HEK293 (cell line): Measurements from ENCODE around the gene ZNF652.
"Not testable (repeated sequence)": the region's sequence is repeated elsewhere in the genome, so short reads cannot be mapped to it uniquely, and the experiment has no call there.

Source experiments
- CTCF ChIA-PET: fragments of 350-600 bp; formaldehyde crosslinking; extraction: SDS; loops from one replicate; lab custom pipeline; 2021; ENCODE audit warnings: antibody characterized with exemption; lab: Yijun Ruan, JAX
- POLR2A ChIA-PET: fragments of 300-600 bp; formaldehyde crosslinking; extraction: SDS; loops from one replicate; lab custom pipeline; 2020; ENCODE audit warnings: antibody characterized with exemption, inconsistent platforms; lab: Yijun Ruan, JAX
- H3K27ac ChIP-seq: fragments of 200-500 bp; sonication (Bioruptor generic); 2 replicates; pipeline ENCODE4 v1.5.1; 2014; ENCODE audit warnings: low read depth, low read length, control low read depth, inconsistent platforms; ENCODE audit errors: extremely low read depth
- H3K36me3 ChIP-seq, 2 experiments: fragments of 200-500 bp in 1 of 2; sonication (Bioruptor generic) in 1 of 2; 1 replicate in 1 of 2; 2 replicates in 1 of 2; pipeline ENCODE4 v1.5.1; 2014 to 2017; ENCODE audit warnings: inconsistent platforms in 2 of 2, low read length in 2 of 2; ENCODE audit not compliant: control insufficient read depth in 2 of 2, insufficient read depth in 1 of 2
- H3K4me1 ChIP-seq: fragments of 200-500 bp; sonication (Bioruptor generic); 2 replicates; pipeline ENCODE4 v1.5.1; 2014; ENCODE audit warnings: mild to moderate bottlenecking, low read length, inconsistent platforms; ENCODE audit not compliant: control insufficient read depth, insufficient read depth
- H3K4me3 ChIP-seq: 2 replicates; pipeline ENCODE4 v1.5.1; 2011; ENCODE audit warnings: low read depth, mild to moderate bottlenecking, control low read depth, low read length, moderate library complexity
- H3K9me3 ChIP-seq: fragments of 200-500 bp; sonication (Bioruptor generic); 2 replicates; pipeline ENCODE4 v1.5.1; 2014; ENCODE audit warnings: low read depth, low read length, inconsistent platforms; ENCODE audit not compliant: control insufficient read depth, insufficient read depth
- BCL11B ChIP-seq: fragments of 450-650 bp; formaldehyde crosslinking; IDR thresholded peaks from 2 replicates; pipeline ENCODE4 v1.5.1; 2016; ENCODE audit warnings: low read depth, missing biosample characterization, missing genetic modification characterization
- CTCF ChIP-seq: fragments of 450-650 bp; formaldehyde crosslinking; IDR thresholded peaks from 2 replicates; pipeline ENCODE4 v1.5.1; 2016; ENCODE audit warnings: missing biosample characterization, missing genetic modification characterization
- KLF8 ChIP-seq: fragments of 450-650 bp; formaldehyde crosslinking; IDR thresholded peaks from 2 replicates; pipeline ENCODE4 v1.5.1; 2016; ENCODE audit warnings: missing biosample characterization, missing genetic modification characterization
- MEIS1 ChIP-seq: sonication (generic); formaldehyde crosslinking; IDR thresholded peaks from 2 replicates; pipeline ENCODE4 v1.8.1; 2022; ENCODE audit warnings: missing genetic modification reagents, mild to moderate bottlenecking, borderline replicate concordance
- SP7 ChIP-seq: fragments of 450-650 bp; formaldehyde crosslinking; IDR thresholded peaks from 2 replicates; pipeline ENCODE4 v1.5.1; 2016; ENCODE audit warnings: missing biosample characterization, missing genetic modification characterization
- TRIM28 ChIP-seq: IDR thresholded peaks from 2 replicates; pipeline ENCODE4 v1.6.1; 2011; ENCODE audit warnings: low read length, control low read depth, borderline replicate concordance
- ZBTB44 ChIP-seq: fragments of 450-650 bp; IDR thresholded peaks from 2 replicates; pipeline ENCODE4 v1.5.1; 2018; ENCODE audit warnings: missing biosample characterization, mild to moderate bottlenecking, missing genetic modification characterization
- ZNF157 ChIP-seq: fragments of 450-650 bp; formaldehyde crosslinking; IDR thresholded peaks from 2 replicates; pipeline ENCODE4 v1.5.1; 2016; ENCODE audit warnings: missing biosample characterization, missing genetic modification characterization
- ZNF292 ChIP-seq: fragments of 450-650 bp; formaldehyde crosslinking; IDR thresholded peaks from 2 replicates; pipeline ENCODE4 v1.5.1; 2016; ENCODE audit warnings: low read depth, missing biosample characterization, missing genetic modification characterization, borderline replicate concordance
- ZNF324 ChIP-seq: fragments of 450-650 bp; formaldehyde crosslinking; IDR thresholded peaks from 2 replicates; pipeline ENCODE4 v1.5.1; 2016; ENCODE audit warnings: missing biosample characterization, missing genetic modification characterization
- ZNF37A ChIP-seq: fragments of 450-650 bp; IDR thresholded peaks from 2 replicates; pipeline ENCODE4 v1.5.1; 2018; ENCODE audit warnings: missing biosample characterization, missing genetic modification characterization
- ZNF521 ChIP-seq: fragments of 450-650 bp; formaldehyde crosslinking; IDR thresholded peaks from 2 replicates; pipeline ENCODE4 v1.5.1; 2017; ENCODE audit warnings: missing biosample characterization, mild to moderate bottlenecking, missing genetic modification characterization
- ZNF530 ChIP-seq: fragments of 450-650 bp; formaldehyde crosslinking; IDR thresholded peaks from 2 replicates; pipeline ENCODE4 v1.5.1; 2016; ENCODE audit warnings: low read depth, missing biosample characterization, missing genetic modification characterization
- ZNF544 ChIP-seq: fragments of 450-650 bp; formaldehyde crosslinking; IDR thresholded peaks from 2 replicates; pipeline ENCODE4 v1.5.0; 2017; ENCODE audit warnings: missing biosample characterization, missing genetic modification characterization
- ZNF555 ChIP-seq: fragments of 450-650 bp; formaldehyde crosslinking; conservative IDR thresholded peaks from 2 replicates; pipeline ENCODE4 v1.5.1; 2017; ENCODE audit warnings: missing biosample characterization, mild to moderate bottlenecking, missing genetic modification characterization, inconsistent platforms
- ZNF585B ChIP-seq: fragments of 450-650 bp; formaldehyde crosslinking; IDR thresholded peaks from 2 replicates; pipeline ENCODE4 v1.5.1; 2016; ENCODE audit warnings: missing biosample characterization, missing genetic modification characterization
- ZNF626 ChIP-seq: fragments of 450-650 bp; sonication (Bioruptor Pico); formaldehyde crosslinking; IDR thresholded peaks from 2 replicates; pipeline ENCODE4 v1.5.1; 2018; ENCODE audit warnings: missing biosample characterization, missing genetic modification characterization, inconsistent platforms
- ZSCAN5A ChIP-seq: fragments of 450-650 bp; formaldehyde crosslinking; IDR thresholded peaks from 2 replicates; pipeline ENCODE4 v1.5.1; 2016; ENCODE audit warnings: missing biosample characterization, missing genetic modification characterization
- ZXDB ChIP-seq: fragments of 450-650 bp; formaldehyde crosslinking; IDR thresholded peaks from 2 replicates; pipeline ENCODE4 v1.5.1; 2016; ENCODE audit warnings: missing biosample characterization, missing genetic modification characterization
- TF ChIP-seq, protein P1 (sequence below): fragments of 450-650 bp; formaldehyde crosslinking; IDR thresholded peaks from 2 replicates; pipeline ENCODE4 v1.5.1; 2016; ENCODE audit warnings: missing biosample characterization, missing genetic modification characterization

ZNF652 gene

GRCh38 chr17:49277638-49278037 lies 84.4 kb downstream of the ZNF652 start:
- ChIA-PET CTCF (interaction anchor here (0.5 to 2.7 kb wide), 3 partner anchors 9 to 13 kb away, joined by 3 to 10 read pairs (median 5); no protein-coding TSS in a partner anchor), POLR2A (no interaction called here)
- no peaks in the 10 kb centered on the region for H3K36me3 ChIP-seq
- no peaks in the 10 kb centered on the region for H3K4me1 ChIP-seq
- no peak overlapping the region for H3K4me3 ChIP-seq
- H3K27ac ChIP-seq = no peak overlapping the region
- no peaks in the 10 kb centered on the region; the same call in 1 of the 2 replicates for H3K9me3 ChIP-seq
- TF ChIP-seq ZNF324 (tag by site-specific recombination) (no peak), MEIS1 (no peak), ZNF585B (tag by site-specific recombination) (no peak), ZBTB44 (tag by site-specific recombination) (no peak), SP7 (tag by site-specific recombination) (no peak), KLF8 (tag by site-specific recombination) (no peak), ZNF521 (tag by site-specific recombination) (no peak), ZNF626 (no peak)

- H3K9me3 ChIP-seq, H3K36me3 ChIP-seq, H3K4me1 ChIP-seq, H3K4me3 ChIP-seq, POLR2A ChIA-PET, H3K27ac ChIP-seq: not testable (repeated sequence)
- CTCF ChIA-PET = interaction anchor here (0.7 to 2.0 kb wide), 4 partner anchors 8 to 36 kb away, joined by 3 to 7 read pairs (median 4); no protein-coding TSS in a partner anchor
These were observed 86.1 kb downstream of the ZNF652 start for GRCh38 chr17:49275981-49276380.

DNA sequence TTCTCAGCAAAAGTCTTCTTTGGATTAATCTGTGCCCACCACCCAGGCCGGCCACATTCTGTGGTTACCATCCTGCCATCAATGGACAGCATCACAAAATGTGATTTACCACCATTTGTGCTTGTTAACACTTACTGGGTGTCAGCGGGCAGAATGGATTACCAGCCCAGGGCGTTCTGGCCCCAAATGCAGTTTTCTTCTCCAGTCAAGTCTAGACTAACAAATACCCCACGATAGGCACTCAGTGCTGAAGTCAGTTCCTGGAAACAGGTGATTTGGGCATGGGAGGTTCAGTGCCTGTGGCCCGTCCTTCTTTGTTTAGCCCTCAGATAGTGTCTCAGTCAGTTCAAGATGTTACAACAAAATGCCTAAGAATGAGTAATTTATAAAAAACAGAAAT lies 92.7 kb downstream of the ZNF652 start:
- Histone ChIP-seq H3K36me3 (no peaks in the 10 kb centered on the region), H3K4me1 (no peaks in the 10 kb centered on the region; the same call in 1 of the 2 replicates), H3K4me3 (no peak overlapping the region), H3K27ac (no peak overlapping the region), H3K9me3 (no peaks in the 10 kb centered on the region)
- POLR2A ChIA-PET = no interaction called here
- CTCF ChIA-PET = no interaction called here
- TF ChIP-seq ZXDB (tag by site-specific recombination) (no peak), ZSCAN5A (tag by site-specific recombination) (no peak)
- TF ChIP-seq, all 188 proteins: peak for 0

DNA sequence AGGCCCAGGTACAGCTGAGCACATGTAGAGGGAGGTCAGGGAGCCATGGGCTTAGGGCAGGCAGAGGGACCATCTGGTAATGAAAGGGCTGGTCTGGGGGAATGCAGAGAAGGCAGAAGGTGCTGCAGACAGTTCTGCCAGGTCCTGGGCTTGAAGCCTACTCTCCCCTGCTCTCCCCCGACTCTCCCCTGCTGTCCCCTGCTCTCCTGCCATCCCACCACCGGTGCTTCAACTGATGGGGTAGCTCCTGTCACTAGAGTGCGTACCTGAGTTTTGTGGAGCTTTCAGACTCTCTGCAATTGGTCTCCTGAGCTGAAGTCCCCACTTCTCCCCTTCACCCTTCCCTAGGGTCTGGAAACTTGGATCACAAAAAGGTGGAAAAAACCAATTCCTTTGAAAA lies 94.1 kb downstream of the ZNF652 start:
- POLR2A ChIA-PET = no interaction called here
- CTCF ChIA-PET = interaction anchor here (0.6 to 1.0 kb wide), 4 partner anchors 9 to 390 kb away, joined by 3 read pairs; no protein-coding TSS in a partner anchor

DNA sequence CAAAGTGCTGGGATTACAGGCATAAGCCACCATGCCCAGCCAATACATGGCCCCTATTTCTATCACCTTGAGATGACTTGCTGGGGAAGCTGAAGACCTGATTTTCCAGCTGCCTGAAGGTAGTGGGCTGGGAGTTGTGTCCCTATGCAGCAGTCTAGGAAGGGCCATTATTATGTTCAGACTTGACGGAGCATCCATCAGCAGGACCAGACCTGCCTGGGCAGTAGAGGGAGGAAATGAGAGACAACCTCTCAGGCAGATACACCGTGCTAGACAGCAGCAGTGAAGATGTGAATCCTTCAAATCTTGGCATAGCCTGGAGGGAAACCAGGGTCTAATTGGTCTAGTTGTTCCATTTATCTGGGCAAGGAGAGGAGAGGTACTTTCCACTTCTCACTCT lies 95.8 kb downstream of the ZNF652 start:
- ChIA-PET CTCF (no interaction called here), POLR2A (no interaction called here)
- no peaks in the 10 kb centered on the region; the same call in 1 of the 2 replicates for H3K4me1 ChIP-seq
- H3K4me3 ChIP-seq = no peak overlapping the region
- H3K9me3 ChIP-seq = no peaks in the 10 kb centered on the region
- H3K27ac ChIP-seq = no peak overlapping the region
- H3K36me3 ChIP-seq = no peaks in the 10 kb centered on the region
- TF ChIP-seq TRIM28 (no peak), BCL11B (tag by site-specific recombination) (no peak), ZNF37A (tag by site-specific recombination) (no peak), ZNF292 (no peak), ZNF555 (tag by site-specific recombination) (no peak), ZNF530 (tag by site-specific recombination) (no peak), CTCF (no peak), ZNF157 (tag by site-specific recombination) (no peak)
- TF ChIP-seq, protein P1, sequence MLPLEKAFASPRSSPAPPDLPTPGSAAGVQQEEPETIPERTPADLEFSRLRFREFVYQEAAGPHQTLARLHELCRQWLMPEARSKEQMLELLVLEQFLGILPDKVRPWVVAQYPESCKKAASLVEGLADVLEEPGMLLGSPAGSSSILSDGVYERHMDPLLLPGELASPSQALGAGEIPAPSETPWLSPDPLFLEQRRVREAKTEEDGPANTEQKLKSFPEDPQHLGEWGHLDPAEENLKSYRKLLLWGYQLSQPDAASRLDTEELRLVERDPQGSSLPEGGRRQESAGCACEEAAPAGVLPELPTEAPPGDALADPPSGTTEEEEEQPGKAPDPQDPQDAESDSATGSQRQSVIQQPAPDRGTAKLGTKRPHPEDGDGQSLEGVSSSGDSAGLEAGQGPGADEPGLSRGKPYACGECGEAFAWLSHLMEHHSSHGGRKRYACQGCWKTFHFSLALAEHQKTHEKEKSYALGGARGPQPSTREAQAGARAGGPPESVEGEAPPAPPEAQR (tag by site-specific recombination) = no peak

More for the DNA sequence above, 94.1 kb downstream of the ZNF652 start:
- TF ChIP-seq ZNF37A (tag by site-specific recombination) = no peak
- no peak for TF ChIP-seq ZNF544 (tag by site-specific recombination)
- no peaks in the 10 kb centered on the region for H3K9me3 ChIP-seq
- no peaks in the 10 kb centered on the region; the same call in 1 of the 2 replicates for H3K4me1 ChIP-seq
- H3K36me3 ChIP-seq = no peaks in the 10 kb centered on the region
- no peak overlapping the region for H3K4me3 ChIP-seq
- no peak overlapping the region for H3K27ac ChIP-seq
